Measurements from ENCODE around the gene ATRNL1.

ATRNL1 gene

DNA sequence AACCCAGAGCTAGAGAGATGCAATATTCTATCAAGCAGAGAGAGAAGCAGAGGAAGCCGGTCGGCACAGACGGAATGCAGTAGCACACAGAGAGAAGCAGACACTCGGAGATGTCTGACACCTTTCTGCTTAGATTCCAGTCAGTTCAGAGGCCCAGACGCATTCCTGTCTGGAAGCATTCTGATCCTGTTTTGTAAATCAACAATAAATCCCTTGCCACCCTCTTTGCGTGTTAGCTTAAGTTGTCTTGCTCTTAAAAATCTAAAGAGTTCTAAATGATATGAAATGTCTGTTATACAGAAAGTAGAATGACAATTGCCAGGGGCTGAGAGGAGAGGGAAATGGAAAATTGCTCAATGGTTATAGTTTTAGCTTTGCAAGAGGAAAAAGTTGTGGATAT lies 27.4 kb upstream of the ATRNL1 start:
- Histone ChIP-seq H3K4me2 (ENCODE audit: low read length) (no peak overlapping the region), H4K20me1 (ENCODE audit: insufficient read depth, low read length) (no peaks in the 10 kb centered on the region), H3K9me2 (ENCODE audit: low read depth, low read length) (no peaks in the 10 kb centered on the region), H3K4me3 (ENCODE audit: low read depth, low read length, poor library complexity, severe bottlenecking) (no peak overlapping the region), H3K36me3 (ENCODE audit: insufficient read depth, low read length) (no peaks in the 10 kb centered on the region), H3K4me1 (ENCODE audit: insufficient read depth, low read length, severe bottlenecking) (no peaks in the 10 kb centered on the region), H3K27ac (ENCODE audit: low read depth, low read length, poor library complexity, severe bottlenecking) (no peak overlapping the region), H2AFZ (ENCODE audit: low read length) (no peak overlapping the region), H3K79me2 (ENCODE audit: insufficient read depth, low read length) (no peaks in the 10 kb centered on the region), H3K9ac (ENCODE audit: low read length) (no peak overlapping the region), H3F3A (ENCODE audit: insufficient read depth, low read length) (no peaks in the 10 kb centered on the region), H3K27me3 (ENCODE audit: insufficient read depth, low read length) (no peaks in the 10 kb centered on the region), H3K9me3 (ENCODE audit: low read length) (no peaks in the 10 kb centered on the region)
- TF ChIP-seq EZH2 (IDR thresholded peaks at IDR 0.05; ENCODE audit: borderline replicate concordance, low read length) (no peak), CTCF (IDR thresholded peaks at IDR 0.05; ENCODE audit: low read length) (no peak)

- Histone ChIP-seq H3K27ac (ENCODE audit: low read depth, low read length, poor library complexity, severe bottlenecking) (no peak overlapping the region), H3K4me2 (ENCODE audit: low read length) (no peak overlapping the region), H4K20me1 (ENCODE audit: insufficient read depth, low read length) (no peaks in the 10 kb centered on the region), H3K9me3 (ENCODE audit: low read length) (no peaks in the 10 kb centered on the region), H3K4me1 (ENCODE audit: insufficient read depth, low read length, severe bottlenecking) (no peaks in the 10 kb centered on the region), H3K9ac (ENCODE audit: low read length) (no peak overlapping the region), H3K27me3 (ENCODE audit: insufficient read depth, low read length) (no peaks in the 10 kb centered on the region), H3K4me3 (ENCODE audit: low read depth, low read length, poor library complexity, severe bottlenecking) (no peak overlapping the region), H2AFZ (ENCODE audit: low read length) (no peak overlapping the region), H3F3A (ENCODE audit: insufficient read depth, low read length) (no peaks in the 10 kb centered on the region), H3K79me2 (ENCODE audit: insufficient read depth, low read length) (no peaks in the 10 kb centered on the region), H3K36me3 (ENCODE audit: insufficient read depth, low read length) (no peaks in the 10 kb centered on the region), H3K9me2 (ENCODE audit: low read depth, low read length) (no peaks in the 10 kb centered on the region)
- TF ChIP-seq EZH2 (IDR thresholded peaks at IDR 0.05; ENCODE audit: borderline replicate concordance, low read length) (no peak), CTCF (IDR thresholded peaks at IDR 0.05; ENCODE audit: low read length) (no peak)
Observed at GRCh38 chr10:115066528-115066927, 26.6 kb upstream of the ATRNL1 start.

- H3K4me2 ChIP-seq (ENCODE audit: low read length), result no peak overlapping the region
- no peaks in the 10 kb centered on the region for H3K4me1 ChIP-seq (ENCODE audit: insufficient read depth, low read length, severe bottlenecking)
- no peak overlapping the region for H2AFZ ChIP-seq (ENCODE audit: low read length)
- H3K9me2 ChIP-seq (ENCODE audit: low read depth, low read length), result no peaks in the 10 kb centered on the region
- H3K36me3 ChIP-seq (ENCODE audit: insufficient read depth, low read length), result no peaks in the 10 kb centered on the region
- H3K9ac ChIP-seq (ENCODE audit: low read length), result no peak overlapping the region
- H3K27ac ChIP-seq (ENCODE audit: low read depth, low read length, poor library complexity, severe bottlenecking), result no peak overlapping the region
- H3K9me3 ChIP-seq (ENCODE audit: low read length), result no peaks in the 10 kb centered on the region
- H4K20me1 ChIP-seq (ENCODE audit: insufficient read depth, low read length), result no peaks in the 10 kb centered on the region
- no peaks in the 10 kb centered on the region for H3K79me2 ChIP-seq (ENCODE audit: insufficient read depth, low read length)
- TF ChIP-seq CTCF (IDR thresholded peaks at IDR 0.05; ENCODE audit: low read length) (no peak), EZH2 (IDR thresholded peaks at IDR 0.05; ENCODE audit: borderline replicate concordance, low read length) (no peak)
- H3F3A ChIP-seq (ENCODE audit: insufficient read depth, low read length), result no peaks in the 10 kb centered on the region
- no peak overlapping the region for H3K4me3 ChIP-seq (ENCODE audit: low read depth, low read length, poor library complexity, severe bottlenecking)
- no peaks in the 10 kb centered on the region for H3K27me3 ChIP-seq (ENCODE audit: insufficient read depth, low read length)
Observed at GRCh38 chr10:115073796-115074195, 19.4 kb upstream of the ATRNL1 start.

All from OCI-LY1 (cell line).